Measurements from ENCODE around the gene S100P. TPM values are rescaled to one million over a fixed set of nuclear protein-coding genes. Genes with fewer than 3 reads are reported as not detected.
"Not testable (repeated sequence)": the region's sequence is repeated elsewhere in the genome, so short reads cannot be mapped to it uniquely, and the experiment has no call there.

The S100P gene
- total RNA-seq, 1 experiment from 2014 or later = 0.45 TPM

DNA sequence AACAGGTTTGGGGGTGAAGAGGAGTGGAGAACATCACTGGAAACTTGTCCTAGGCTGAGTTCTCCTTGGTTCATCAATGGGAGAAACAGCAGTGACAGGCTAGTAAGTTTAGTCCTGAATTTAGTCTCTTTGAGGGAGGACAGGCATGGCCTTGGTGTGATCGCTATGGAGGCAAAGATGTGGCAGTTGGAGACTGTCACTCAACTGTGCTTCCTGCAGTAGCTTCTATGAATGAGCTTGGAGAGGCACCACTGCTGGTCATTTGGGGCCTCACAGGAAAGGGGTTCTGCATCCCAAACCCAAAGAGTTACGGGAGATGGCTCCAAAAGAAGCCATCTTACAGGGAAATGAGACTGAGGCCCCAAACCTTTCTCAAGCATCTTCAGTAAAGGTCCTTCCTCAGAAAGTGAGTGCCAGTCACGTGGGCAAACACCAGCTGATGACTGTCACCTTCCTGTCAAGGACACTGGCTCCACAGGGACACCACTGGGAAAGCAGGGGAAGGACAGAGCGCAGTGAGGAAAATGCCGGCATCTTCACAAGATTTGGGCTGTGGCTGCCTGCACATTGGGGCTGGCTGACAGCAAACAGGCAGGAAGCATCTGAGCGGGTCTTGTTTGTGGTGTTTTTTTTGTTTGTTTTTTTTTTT, 46.0 kb upstream of the S100P start:
- H3K27me3 ChIP-seq (replicated peaks; ENCODE audit: insufficient read depth, low read depth, low read length, poor library complexity) = no peaks in the 10 kb centered on the region
- H3K9me3 ChIP-seq (ENCODE audit: low read depth, low read length, poor library complexity, severe bottlenecking) = no peaks in the 10 kb centered on the region
- BruUV-seq (replicated peaks) = no TSS peak
- intact Hi-C loops (cut with micrococcal nuclease; ENCODE audit: unreplicated experiment) = no loop called here
- no peak for DNase-seq (ENCODE audit: low spot score)
- peaks cover 14% of the 10 kb centered on the region for H3K36me3 ChIP-seq (ENCODE audit: insufficient read depth, low read length, poor library complexity, severe bottlenecking)
- ChIA-PET POLR2A (ENCODE audit: low non-redundant PET) (no interaction called here), CTCF (no interaction called here)
- H3K4me3 ChIP-seq (ENCODE audit: low read depth, low read length, poor library complexity, severe bottlenecking) = no peak overlapping the region
- H3K4me1 ChIP-seq (ENCODE audit: insufficient read depth, low read length, poor library complexity, severe bottlenecking) = no peaks in the 10 kb centered on the region
- H3K27ac ChIP-seq (ENCODE audit: low read depth, low read length, poor library complexity, severe bottlenecking) = no peak overlapping the region
- no peak for TF ChIP-seq EZH2 (IDR thresholded peaks at IDR 0.05; ENCODE audit: borderline replicate concordance, low read depth, low read length, poor library complexity, severe bottlenecking)
- no peak for TF ChIP-seq CTCF (conservative IDR thresholded peaks at IDR 0.05; ENCODE audit: low read depth, low read length)

GRCh38 chr4:6649216-6649615, 44.5 kb upstream of the S100P start:
- no TSS peak for BruUV-seq (replicated peaks)
- no peaks in the 10 kb centered on the region for H3K4me1 ChIP-seq (ENCODE audit: insufficient read depth, low read length, poor library complexity, severe bottlenecking)
- intact Hi-C loops (cut with micrococcal nuclease; ENCODE audit: unreplicated experiment) = no loop called here
- no peaks in the 10 kb centered on the region for H3K27me3 ChIP-seq (replicated peaks; ENCODE audit: insufficient read depth, low read depth, low read length, poor library complexity)
- DNase-seq (ENCODE audit: low spot score) = no peak
- H3K36me3 ChIP-seq (ENCODE audit: insufficient read depth, low read length, poor library complexity, severe bottlenecking) = no peaks in the 10 kb centered on the region
- TF ChIP-seq EZH2 (IDR thresholded peaks at IDR 0.05; ENCODE audit: borderline replicate concordance, low read depth, low read length, poor library complexity, severe bottlenecking) (no peak), CTCF (conservative IDR thresholded peaks at IDR 0.05; ENCODE audit: low read depth, low read length) (no peak)
- no peak overlapping the region for H3K27ac ChIP-seq (ENCODE audit: low read depth, low read length, poor library complexity, severe bottlenecking)
- H3K9me3 ChIP-seq (ENCODE audit: low read depth, low read length, poor library complexity, severe bottlenecking) = no peaks in the 10 kb centered on the region
- ChIA-PET CTCF (no interaction called here), POLR2A (ENCODE audit: low non-redundant PET) (no interaction called here)
- H3K4me3 ChIP-seq (ENCODE audit: low read depth, low read length, poor library complexity, severe bottlenecking) = no peak overlapping the region

DNA sequence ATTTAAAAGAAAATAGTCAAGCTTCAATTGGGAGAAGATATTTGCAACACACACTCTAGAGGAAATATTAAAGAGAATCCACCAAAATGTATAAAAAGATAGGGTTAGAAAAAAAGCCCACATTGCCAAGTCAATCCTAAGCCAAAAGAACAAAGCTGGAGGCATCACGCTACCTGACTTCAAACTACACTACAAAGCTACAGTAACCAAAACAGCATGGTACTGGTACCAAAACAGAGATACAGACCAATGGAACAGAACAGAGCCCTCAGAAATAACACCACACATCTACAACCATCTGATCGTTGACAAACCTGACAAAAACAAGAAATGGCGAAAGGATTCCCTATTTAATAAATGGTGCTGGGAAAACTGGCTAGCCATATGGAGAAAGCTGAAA, 39.5 kb upstream of the S100P start:
- not testable (repeated sequence) for BruUV-seq (replicated peaks)

DNA sequence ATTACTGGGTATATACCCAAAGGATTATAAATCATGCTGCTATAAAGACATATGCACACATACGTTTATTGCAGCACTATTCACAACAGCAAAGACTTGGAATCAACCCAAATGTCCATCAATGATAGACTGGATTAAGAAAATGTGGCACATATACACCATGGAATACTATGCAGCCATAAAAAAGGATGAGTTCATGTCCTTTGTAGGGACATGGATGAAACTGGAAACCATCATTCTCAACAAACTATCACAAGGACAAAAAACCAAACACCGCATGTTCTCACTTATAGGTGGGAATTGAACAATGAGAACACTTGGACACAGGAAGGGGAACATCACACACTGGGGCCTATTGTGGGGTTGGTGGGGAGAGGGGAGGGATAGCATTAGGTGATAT, 38.4 kb upstream of the S100P start:
- H3K27ac ChIP-seq (ENCODE audit: low read depth, low read length, poor library complexity, severe bottlenecking); BruUV-seq (replicated peaks); H3K4me1 ChIP-seq (ENCODE audit: insufficient read depth, low read length, poor library complexity, severe bottlenecking); H3K9me3 ChIP-seq (ENCODE audit: low read depth, low read length, poor library complexity, severe bottlenecking); H3K36me3 ChIP-seq (ENCODE audit: insufficient read depth, low read length, poor library complexity, severe bottlenecking); H3K4me3 ChIP-seq (ENCODE audit: low read depth, low read length, poor library complexity, severe bottlenecking); intact Hi-C loops (cut with micrococcal nuclease; ENCODE audit: unreplicated experiment); CTCF ChIA-PET; DNase-seq (ENCODE audit: low spot score); H3K27me3 ChIP-seq (replicated peaks; ENCODE audit: insufficient read depth, low read depth, low read length, poor library complexity); POLR2A ChIA-PET (ENCODE audit: low non-redundant PET): not testable (repeated sequence)

More for the DNA sequence above, 39.5 kb upstream of the S100P start:
- H3K27ac ChIP-seq (ENCODE audit: low read depth, low read length, poor library complexity, severe bottlenecking); H3K9me3 ChIP-seq (ENCODE audit: low read depth, low read length, poor library complexity, severe bottlenecking); H3K4me3 ChIP-seq (ENCODE audit: low read depth, low read length, poor library complexity, severe bottlenecking); H3K27me3 ChIP-seq (replicated peaks; ENCODE audit: insufficient read depth, low read depth, low read length, poor library complexity); CTCF ChIA-PET; intact Hi-C loops (cut with micrococcal nuclease; ENCODE audit: unreplicated experiment); POLR2A ChIA-PET (ENCODE audit: low non-redundant PET); H3K4me1 ChIP-seq (ENCODE audit: insufficient read depth, low read length, poor library complexity, severe bottlenecking); DNase-seq (ENCODE audit: low spot score); H3K36me3 ChIP-seq (ENCODE audit: insufficient read depth, low read length, poor library complexity, severe bottlenecking): not testable (repeated sequence)

Measured in A673 (cell line).